Measurements from ENCODE around the gene RUFY3.

RUFY3 gene, protein sequence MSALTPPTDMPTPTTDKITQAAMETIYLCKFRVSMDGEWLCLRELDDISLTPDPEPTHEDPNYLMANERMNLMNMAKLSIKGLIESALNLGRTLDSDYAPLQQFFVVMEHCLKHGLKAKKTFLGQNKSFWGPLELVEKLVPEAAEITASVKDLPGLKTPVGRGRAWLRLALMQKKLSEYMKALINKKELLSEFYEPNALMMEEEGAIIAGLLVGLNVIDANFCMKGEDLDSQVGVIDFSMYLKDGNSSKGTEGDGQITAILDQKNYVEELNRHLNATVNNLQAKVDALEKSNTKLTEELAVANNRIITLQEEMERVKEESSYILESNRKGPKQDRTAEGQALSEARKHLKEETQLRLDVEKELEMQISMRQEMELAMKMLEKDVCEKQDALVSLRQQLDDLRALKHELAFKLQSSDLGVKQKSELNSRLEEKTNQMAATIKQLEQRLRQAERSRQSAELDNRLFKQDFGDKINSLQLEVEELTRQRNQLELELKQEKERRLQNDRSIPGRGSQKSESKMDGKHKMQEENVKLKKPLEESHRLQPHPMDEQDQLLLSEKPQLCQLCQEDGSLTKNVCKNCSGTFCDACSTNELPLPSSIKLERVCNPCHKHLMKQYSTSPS

DNA sequence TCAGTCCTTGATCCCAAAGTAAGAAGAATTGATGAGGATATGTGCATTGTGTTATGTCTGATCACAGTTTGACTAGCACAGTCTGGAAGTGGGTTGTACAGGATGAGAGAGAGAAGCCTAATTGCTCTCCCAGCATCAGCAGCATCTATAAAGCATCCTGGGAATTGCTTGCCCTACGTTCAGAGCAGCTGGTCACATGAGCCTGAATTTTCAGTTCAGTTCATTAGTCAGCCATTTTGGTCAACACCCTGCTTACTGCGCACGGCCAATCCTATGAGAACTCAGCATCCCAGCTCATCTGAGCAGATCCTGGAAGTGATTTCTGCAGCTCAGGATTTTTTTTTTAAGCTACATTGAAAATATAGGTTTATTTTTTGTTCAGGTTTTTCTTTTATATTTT lies at the start of gene RUFY3:
Gene RUFY3 (plus strand): TSS at position 218 of the 400 bp plus-strand sequence. CDS start 610 bp downstream, outside the sequence.
- TF ChIP-seq, protein P1, sequence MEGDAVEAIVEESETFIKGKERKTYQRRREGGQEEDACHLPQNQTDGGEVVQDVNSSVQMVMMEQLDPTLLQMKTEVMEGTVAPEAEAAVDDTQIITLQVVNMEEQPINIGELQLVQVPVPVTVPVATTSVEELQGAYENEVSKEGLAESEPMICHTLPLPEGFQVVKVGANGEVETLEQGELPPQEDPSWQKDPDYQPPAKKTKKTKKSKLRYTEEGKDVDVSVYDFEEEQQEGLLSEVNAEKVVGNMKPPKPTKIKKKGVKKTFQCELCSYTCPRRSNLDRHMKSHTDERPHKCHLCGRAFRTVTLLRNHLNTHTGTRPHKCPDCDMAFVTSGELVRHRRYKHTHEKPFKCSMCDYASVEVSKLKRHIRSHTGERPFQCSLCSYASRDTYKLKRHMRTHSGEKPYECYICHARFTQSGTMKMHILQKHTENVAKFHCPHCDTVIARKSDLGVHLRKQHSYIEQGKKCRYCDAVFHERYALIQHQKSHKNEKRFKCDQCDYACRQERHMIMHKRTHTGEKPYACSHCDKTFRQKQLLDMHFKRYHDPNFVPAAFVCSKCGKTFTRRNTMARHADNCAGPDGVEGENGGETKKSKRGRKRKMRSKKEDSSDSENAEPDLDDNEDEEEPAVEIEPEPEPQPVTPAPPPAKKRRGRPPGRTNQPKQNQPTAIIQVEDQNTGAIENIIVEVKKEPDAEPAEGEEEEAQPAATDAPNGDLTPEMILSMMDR (IDR thresholded peaks at IDR 0.05; ENCODE audit: insufficient read depth, missing control alignments): no peak
- DNase-seq (ENCODE audit: insufficient read length, low spot score) (no peak), FAIRE-seq (peak; percentile 96)

DNA sequence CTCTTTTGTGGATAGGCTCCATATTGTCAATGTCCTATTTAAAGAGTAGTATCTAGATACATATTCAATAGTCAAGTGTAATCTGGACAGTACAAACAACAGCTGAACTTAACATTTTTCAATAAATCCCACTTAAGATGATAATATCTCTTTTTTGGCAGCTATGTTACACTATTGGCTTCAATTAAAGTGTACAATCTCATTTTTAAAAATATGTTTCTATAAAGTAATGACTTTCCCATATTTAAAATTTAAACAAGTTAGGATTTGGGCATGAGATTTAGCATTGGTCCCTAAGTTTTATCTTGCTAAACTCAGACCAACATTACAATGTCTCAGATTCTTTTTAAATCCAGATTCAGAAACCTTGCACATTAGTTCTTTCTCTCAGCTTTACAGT lies 47.6 kb upstream of the RUFY3 start:
- FAIRE-seq (no peak), DNase-seq (ENCODE audit: insufficient read length, low spot score) (no peak)
- TF ChIP-seq, protein P1 (IDR thresholded peaks at IDR 0.05; ENCODE audit: insufficient read depth, missing control alignments): no peak

DNA sequence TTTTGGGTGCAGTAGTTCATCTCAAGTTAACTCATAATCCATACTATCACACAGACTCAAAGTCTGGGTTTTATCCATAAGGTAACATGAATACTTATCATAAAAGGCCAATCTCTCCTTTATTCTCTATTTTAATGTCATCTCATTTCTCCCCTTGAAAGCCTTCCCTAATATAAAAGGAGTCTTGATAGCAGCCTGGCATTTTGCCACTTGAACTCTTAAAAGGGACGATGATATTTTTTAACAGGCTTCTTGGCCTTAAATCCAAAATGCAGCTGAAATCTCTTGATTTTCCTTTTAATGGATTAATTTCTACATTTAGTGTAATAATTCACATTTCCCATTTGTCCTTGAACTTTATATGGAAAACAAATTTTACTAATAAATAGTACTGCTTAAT lies 47.0 kb upstream of the RUFY3 start:
- TF ChIP-seq, protein P1 (IDR thresholded peaks at IDR 0.05; ENCODE audit: insufficient read depth, missing control alignments): no peak
- DNase-seq (ENCODE audit: insufficient read length, low spot score) (no peak), FAIRE-seq (no peak)

DNA sequence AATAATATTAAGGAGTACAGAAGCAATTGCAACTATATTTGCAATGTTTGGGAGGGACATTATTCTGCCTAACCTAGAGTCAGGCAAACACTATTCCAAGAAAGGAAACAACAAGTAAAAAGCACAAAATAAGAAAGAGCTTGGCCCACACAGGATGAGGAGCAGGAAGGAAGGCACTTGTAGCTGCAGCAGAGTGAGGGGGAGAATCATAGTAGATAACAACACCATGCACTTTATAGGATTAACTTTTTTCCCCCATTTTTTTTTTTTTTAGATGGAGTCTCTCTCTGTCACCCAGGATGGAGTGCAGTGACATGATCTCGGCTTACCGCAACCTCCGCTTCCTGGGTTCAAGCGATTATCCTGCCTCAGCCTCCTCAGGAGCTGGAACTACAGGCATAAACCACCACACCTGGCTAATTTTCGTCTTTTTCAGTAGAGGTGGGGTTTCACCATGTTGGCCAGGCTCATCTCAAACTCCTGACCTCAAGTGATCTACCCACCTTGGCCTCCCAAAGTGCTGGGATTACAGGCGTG lies 45.1 kb upstream of the RUFY3 start:
- FAIRE-seq (no peak), DNase-seq (ENCODE audit: insufficient read length, low spot score) (no peak)
- TF ChIP-seq, protein P1 (IDR thresholded peaks at IDR 0.05; ENCODE audit: insufficient read depth, missing control alignments): no peak

DNA sequence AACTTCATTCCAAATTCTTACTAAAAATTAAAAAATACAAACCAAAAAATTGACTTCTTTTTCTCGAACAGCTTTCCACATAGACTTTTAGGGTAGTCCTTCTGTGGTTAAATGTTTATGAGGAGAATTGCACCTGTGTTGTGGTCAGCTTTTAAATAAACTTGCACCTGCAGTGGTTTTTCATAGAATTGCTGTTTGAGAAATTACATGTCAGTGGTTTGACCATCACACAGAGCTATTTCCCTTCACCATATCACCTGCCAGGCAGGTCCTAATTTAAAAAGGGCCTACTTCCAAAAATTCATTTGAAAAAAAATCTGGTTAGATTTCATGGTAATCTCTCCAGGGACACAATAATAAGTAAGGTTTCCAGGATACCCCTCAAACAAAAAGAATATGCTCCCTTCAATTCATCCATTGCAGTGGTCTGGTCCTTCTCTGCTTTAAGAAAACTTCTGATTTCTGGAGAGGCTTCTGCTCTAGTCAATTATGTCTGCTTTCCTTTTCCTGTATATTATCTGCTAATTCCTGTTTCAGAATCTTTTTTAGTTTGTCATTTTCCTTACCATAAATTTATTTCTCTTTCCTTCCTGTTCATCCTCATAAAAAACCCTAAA lies 43.3 kb upstream of the RUFY3 start:
- no peak for DNase-seq (ENCODE audit: insufficient read length, low spot score)
- no peak for FAIRE-seq
- TF ChIP-seq, protein P1 (IDR thresholded peaks at IDR 0.05; ENCODE audit: insufficient read depth, missing control alignments): no peak

DNA sequence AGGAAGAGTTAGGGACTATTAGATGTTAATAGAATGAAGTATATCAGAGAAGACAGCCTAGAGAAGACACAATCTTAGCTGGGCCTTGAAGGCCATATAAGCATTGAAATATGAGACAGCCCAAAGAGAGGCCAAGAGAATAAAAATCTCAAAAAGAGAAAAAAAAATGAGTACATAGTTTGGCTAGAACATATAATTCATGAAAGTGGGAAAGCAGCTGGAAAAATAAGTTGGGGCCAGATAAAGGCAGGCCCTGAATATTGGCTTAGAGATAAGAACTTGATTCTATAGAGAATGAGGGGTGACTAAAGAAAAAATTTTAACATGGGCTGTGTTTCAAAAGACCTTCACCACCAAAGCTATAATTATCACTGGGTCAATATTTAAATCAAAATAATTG lies 40.8 kb upstream of the RUFY3 start:
- TF ChIP-seq, protein P1 (IDR thresholded peaks at IDR 0.05; ENCODE audit: insufficient read depth, missing control alignments): no peak
- no peak for FAIRE-seq
- DNase-seq (ENCODE audit: insufficient read length, low spot score): no peak

Measured in D721Med (cell line).